ENCODE data around the gene GALNT1. TPM values are rescaled to one million over a fixed set of nuclear protein-coding genes. Genes with fewer than 3 reads are reported as not detected.

The GALNT1 gene
- total and polyA plus RNA-seq, 9 of the 15 experiments (the other 6 are each of a cell fraction or from before 2014, with no cell fraction given): 14.4 to 54.1 (median 36.6) TPM

DNA sequence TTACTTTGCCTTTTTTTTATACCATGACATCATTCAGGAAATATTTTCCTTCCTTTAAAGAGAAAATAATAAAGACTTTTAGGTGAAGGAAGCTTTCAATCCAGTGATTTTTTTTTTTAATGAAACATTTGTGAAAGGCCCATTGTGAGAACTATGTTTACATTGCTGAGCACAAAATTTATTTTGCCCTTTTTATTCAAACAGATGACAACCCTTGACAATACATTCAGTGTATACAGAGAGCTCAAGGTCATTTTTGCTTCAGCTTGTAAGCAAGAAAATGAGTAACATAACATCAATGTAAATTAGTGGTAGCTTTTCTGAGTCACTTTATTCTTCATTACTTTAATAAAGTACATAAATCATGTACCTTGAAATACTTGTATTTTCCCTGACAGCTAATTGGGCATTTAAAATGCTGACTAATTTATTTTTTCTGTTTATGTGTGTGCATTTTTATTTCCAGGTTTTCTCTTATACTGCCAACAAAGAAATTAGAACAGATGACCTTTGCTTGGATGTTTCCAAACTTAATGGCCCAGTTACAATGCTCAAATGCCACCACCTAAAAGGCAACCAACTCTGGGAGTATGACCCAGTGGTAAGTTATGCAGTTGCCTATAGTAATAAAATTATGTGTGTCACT is 121.6 kb downstream of the GALNT1 start (continued):
- no peak for TF ChIP-seq FOXM1 (IDR thresholded peaks at IDR 0.05; ENCODE audit: low read depth)
- TF ChIP-seq FOXM1 (CRISPR knock-in tag; IDR thresholded peaks at IDR 0.05; ENCODE audit: low read depth): no peak
- no peak for TF ChIP-seq ZBTB7A (IDR thresholded peaks at IDR 0.05; ENCODE audit: borderline replicate concordance, control insufficient read depth, low read depth, low read length)
- peak; percentile 60; the same call in 1 of the 2 replicates for TF ChIP-seq MAFF (IDR thresholded peaks at IDR 0.05; ENCODE audit: low read length)
- TF ChIP-seq BRF1 (IDR thresholded peaks at IDR 0.05; ENCODE audit: borderline replicate concordance, extremely low read depth, insufficient read length): no peak

DNA sequence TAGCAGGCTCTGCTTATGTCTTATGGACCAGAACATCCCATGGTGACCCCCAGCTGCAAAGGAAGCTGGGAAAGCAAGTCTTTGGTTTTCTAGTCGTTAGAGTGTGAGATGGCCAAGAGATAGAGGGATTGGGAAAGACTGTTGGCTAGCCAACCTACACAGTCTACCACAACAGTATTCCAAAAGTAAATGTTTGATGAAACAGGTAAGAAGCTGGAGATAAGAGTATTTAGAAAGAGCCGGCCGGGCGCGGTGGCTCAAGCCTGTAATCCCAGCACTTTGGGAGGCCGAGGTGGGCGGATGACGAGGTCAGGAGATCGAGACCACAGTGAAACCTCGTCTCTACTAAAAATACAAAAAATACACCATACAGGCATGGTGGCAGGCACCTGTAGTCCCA is 124.4 kb downstream of the GALNT1 start:
- no TSS peak for BruUV-seq (replicated peaks)
- Histone ChIP-seq H3K79me2 (ENCODE audit: control insufficient read depth, insufficient read depth, low read length) (no peaks in the 10 kb centered on the region), H3K36me3 (ENCODE audit: control insufficient read depth, insufficient read depth, low read length) (peaks cover 4% of the 10 kb centered on the region; the same call in 2 of the 3 replicates), H3K4me2 (ENCODE audit: insufficient read depth, low read length) (no peak overlapping the region), H3K27ac (ENCODE audit: extremely low read depth, low read depth, low read length) (no peak overlapping the region), H3K9me1 (ENCODE audit: control insufficient read depth, insufficient read depth, low read length) (no peaks in the 10 kb centered on the region), H3K9ac (ENCODE audit: insufficient read depth in 1 of 2, low read depth in 2 of 2, low read length in 2 of 2) (no peak overlapping the region), H2AFZ (ENCODE audit: low read depth, low read length) (no peak overlapping the region), H3K27me3 (ENCODE audit: control insufficient read depth in 2 of 2, insufficient read depth in 2 of 2, low read length in 2 of 2) (no peaks in the 10 kb centered on the region), H3K4me3 (no peak overlapping the region), H4K20me1 (replicated peaks; ENCODE audit: control insufficient read depth, insufficient read depth, low read length) (no peaks in the 10 kb centered on the region), H3K9me3 (replicated peaks; ENCODE audit: control insufficient read depth, insufficient read depth, low read depth, low read length) (no peaks in the 10 kb centered on the region), H3K4me1 (replicated peaks in 1 of 2; ENCODE audit: control insufficient read depth in 2 of 2, insufficient read depth in 2 of 2, low read length in 2 of 2) (no peaks in the 10 kb centered on the region)
- no peak for DNase-seq (ENCODE audit: extremely low read depth in 1 of 4, low spot score in 3 of 4)
- FAIRE-seq: no peak
- in situ Hi-C loops (cut with MboI) (no loop called here), intact Hi-C loops (cut with micrococcal nuclease) (no loop called here)
- WGBS (ENCODE audit: insufficient coverage, low coverage, missing lambda C conversion rate): 72% methylated on average over 10 of the region's 10 CpGs
- ATAC-seq: no peak
- ChIA-PET CTCF (ENCODE audit: low intra/inter-chr PET ratio) (no interaction called here), POLR2A (no interaction called here)
- TF ChIP-seq, protein P1, sequence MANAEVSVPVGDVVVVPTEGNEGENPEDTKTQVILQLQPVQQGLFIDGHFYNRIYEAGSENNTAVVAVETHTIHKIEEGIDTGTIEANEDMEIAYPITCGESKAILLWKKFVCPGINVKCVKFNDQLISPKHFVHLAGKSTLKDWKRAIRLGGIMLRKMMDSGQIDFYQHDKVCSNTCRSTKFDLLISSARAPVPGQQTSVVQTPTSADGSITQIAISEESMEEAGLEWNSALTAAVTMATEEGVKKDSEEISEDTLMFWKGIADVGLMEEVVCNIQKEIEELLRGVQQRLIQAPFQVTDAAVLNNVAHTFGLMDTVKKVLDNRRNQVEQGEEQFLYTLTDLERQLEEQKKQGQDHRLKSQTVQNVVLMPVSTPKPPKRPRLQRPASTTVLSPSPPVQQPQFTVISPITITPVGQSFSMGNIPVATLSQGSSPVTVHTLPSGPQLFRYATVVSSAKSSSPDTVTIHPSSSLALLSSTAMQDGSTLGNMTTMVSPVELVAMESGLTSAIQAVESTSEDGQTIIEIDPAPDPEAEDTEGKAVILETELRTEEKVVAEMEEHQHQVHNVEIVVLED (CRISPR knock-in tag; IDR thresholded peaks at IDR 0.05): no peak
- TF ChIP-seq, protein P2, sequence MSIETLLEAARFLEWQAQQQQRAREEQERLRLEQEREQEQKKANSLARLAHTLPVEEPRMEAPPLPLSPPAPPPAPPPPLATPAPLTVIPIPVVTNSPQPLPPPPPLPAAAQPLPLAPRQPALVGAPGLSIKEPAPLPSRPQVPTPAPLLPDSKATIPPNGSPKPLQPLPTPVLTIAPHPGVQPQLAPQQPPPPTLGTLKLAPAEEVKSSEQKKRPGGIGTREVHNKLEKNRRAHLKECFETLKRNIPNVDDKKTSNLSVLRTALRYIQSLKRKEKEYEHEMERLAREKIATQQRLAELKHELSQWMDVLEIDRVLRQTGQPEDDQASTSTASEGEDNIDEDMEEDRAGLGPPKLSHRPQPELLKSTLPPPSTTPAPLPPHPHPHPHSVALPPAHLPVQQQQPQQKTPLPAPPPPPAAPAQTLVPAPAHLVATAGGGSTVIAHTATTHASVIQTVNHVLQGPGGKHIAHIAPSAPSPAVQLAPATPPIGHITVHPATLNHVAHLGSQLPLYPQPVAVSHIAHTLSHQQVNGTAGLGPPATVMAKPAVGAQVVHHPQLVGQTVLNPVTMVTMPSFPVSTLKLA (conservative IDR thresholded peaks at IDR 0.05): no peak
- TF ChIP-seq CREM (IDR thresholded peaks at IDR 0.05; ENCODE audit: low read depth): no peak
- no peak for TF ChIP-seq ZNF695 (CRISPR knock-in tag; IDR thresholded peaks at IDR 0.05)
- TF ChIP-seq, protein P3, sequence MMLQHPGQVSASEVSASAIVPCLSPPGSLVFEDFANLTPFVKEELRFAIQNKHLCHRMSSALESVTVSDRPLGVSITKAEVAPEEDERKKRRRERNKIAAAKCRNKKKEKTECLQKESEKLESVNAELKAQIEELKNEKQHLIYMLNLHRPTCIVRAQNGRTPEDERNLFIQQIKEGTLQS (IDR thresholded peaks at IDR 0.05): no peak
- TF ChIP-seq, protein P3 (CRISPR knock-in tag; conservative IDR thresholded peaks at IDR 0.05): no peak
- no peak for TF ChIP-seq KAT7 (CRISPR knock-in tag; IDR thresholded peaks at IDR 0.05; ENCODE audit: borderline replicate concordance)
- no peak for TF ChIP-seq ZNF175 (CRISPR knock-in tag; IDR thresholded peaks at IDR 0.05; ENCODE audit: low read depth)
- no peak for TF ChIP-seq TBP (optimal IDR thresholded peaks at IDR 0.05; ENCODE audit: low read depth, low read length)
- TF ChIP-seq SNIP1 (IDR thresholded peaks at IDR 0.05; ENCODE audit: low read depth): no peak
- no peak for TF ChIP-seq ZNF253 (CRISPR knock-in tag; conservative IDR thresholded peaks at IDR 0.05)
- no peak for TF ChIP-seq ZFP30 (CRISPR knock-in tag; IDR thresholded peaks at IDR 0.05; ENCODE audit: borderline replicate concordance)

All from K562 (cell line).